ENCODE data around the gene RIOX2.

DNA sequence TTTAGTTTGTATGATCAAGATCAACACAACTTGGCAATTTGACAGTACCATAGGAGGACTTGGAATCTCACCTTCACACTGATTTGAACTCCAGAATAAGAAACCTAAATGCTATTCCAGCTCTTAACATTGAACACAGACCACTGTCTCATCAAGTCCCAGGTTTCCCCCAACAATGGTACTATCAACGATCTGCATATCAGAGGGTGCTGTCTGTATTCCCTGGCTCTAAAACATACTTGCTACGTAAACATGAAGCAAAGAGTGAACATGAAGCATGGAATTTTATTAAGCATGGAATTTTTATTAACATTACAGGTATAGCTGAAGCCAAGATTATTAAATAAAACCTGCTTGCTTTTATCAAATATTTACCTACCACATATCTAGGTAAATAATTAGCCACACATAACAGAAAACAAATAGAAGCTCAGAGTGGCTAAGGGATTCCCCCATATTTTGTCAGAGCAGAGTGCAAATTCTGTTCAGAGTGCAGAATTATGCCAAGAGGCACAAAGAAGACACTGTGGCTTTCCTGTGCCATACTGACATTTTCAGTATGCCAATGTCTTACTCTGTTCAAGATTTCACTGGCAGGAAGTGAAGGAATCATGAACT is 22.2 kb upstream of the RIOX2 start:
- TF ChIP-seq, protein P1, sequence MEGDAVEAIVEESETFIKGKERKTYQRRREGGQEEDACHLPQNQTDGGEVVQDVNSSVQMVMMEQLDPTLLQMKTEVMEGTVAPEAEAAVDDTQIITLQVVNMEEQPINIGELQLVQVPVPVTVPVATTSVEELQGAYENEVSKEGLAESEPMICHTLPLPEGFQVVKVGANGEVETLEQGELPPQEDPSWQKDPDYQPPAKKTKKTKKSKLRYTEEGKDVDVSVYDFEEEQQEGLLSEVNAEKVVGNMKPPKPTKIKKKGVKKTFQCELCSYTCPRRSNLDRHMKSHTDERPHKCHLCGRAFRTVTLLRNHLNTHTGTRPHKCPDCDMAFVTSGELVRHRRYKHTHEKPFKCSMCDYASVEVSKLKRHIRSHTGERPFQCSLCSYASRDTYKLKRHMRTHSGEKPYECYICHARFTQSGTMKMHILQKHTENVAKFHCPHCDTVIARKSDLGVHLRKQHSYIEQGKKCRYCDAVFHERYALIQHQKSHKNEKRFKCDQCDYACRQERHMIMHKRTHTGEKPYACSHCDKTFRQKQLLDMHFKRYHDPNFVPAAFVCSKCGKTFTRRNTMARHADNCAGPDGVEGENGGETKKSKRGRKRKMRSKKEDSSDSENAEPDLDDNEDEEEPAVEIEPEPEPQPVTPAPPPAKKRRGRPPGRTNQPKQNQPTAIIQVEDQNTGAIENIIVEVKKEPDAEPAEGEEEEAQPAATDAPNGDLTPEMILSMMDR (optimal IDR thresholded peaks at IDR 0.05 in 1 of 3, IDR thresholded peaks at IDR 0.05 in 1 of 3, conservative IDR thresholded peaks at IDR 0.05 in 1 of 3; ENCODE audit: extremely low read depth in 1 of 3, insufficient read depth in 2 of 3, low read length in 3 of 3): no peak
- TF ChIP-seq EZH2 (IDR thresholded peaks at IDR 0.05; ENCODE audit: low read length): no peak
